Stimulated activated CD8-positive, alpha-beta memory T cell treated with anti-CD3 and anti-CD28 coated beads, Interleukin-7, amount 100 ng/mL, for 48 hours (primary cell): ENCODE measurements around the gene SLC7A5.
"Not testable (repeated sequence)": the region's sequence is repeated elsewhere in the genome, so short reads cannot be mapped to it uniquely, and the experiment has no call there.

Experiments
- DNase-seq, 2 donors: peaks; one replicate each; pipeline ENCODE4 v3.0.0-alpha.2; 2020; ENCODE audit warnings: low read depth in 1 of 2; ENCODE audit errors: extremely low read depth in 1 of 2

Gene SLC7A5

DNA sequence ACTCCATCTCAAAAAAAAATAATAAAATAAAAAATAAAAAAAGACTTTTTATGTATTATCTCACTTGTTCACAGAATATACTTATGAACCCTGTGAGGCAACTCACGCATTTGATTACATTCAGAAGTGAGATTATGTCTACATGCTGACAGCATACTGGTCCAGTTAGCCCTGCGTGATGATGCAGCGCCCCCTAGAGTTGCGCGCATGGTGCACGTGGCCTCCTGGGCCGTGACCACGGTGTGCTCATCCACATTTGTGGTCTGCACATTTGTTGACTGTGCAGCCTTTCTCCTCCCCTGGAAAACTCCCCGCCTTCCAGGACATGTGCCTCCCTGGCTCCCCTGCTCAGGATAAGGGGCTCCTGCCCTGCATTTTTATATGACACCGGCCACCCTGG, 20.5 kb upstream of the SLC7A5 start:
- DNase-seq, result not testable (repeated sequence)

GRCh38 chr16:87888346-87888745, 19.0 kb upstream of the SLC7A5 start:
- not testable (repeated sequence) for DNase-seq

DNA sequence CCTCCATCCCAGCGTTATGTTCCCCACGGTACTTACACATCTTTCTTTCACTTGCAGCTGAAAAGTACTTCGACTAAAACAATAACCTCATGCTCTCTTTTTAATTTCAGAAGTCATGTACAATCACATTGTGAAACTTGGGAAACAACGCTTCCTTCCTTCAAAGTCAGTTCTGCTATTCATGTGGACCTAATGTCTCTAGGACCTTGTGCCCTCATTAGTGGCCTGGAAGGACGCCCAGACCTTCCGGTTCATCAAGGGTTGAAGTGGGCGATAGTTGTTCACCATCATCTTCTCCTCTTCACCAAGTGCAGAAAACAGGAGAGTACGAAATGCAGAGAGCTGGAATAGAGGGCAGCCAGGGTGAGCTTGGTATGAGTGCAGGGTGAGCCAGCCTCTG, 18.6 kb upstream of the SLC7A5 start:
- DNase-seq, result not testable (repeated sequence)

DNA sequence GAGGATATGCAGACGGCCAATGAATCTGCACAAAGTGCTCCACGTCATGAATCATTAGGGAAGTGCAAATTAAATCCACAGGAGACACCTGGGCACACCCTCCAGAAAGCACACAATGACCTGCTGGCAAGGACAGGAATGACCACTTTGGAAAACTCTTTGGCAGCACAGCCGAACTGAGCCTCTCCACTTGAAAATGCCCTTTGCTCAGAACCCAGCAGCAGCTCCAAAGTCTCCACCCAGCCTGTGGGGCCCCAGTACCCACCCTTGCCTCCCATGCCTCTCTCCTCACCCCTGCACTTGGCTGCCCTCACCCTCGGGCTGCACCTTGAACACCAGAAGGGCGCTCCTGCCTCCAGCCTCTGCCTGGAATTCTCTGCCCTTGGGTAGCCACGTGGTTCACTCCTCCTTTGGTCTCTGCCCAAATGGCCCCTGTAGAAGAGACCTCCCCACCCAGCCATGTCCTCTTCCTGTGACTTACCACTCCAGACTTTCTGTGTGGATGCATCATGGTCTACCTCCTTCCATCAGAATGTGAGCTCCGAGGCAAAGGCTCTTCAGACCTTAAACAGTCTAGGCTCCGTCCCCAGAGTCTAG, 16.2 kb upstream of the SLC7A5 start:
- not testable (repeated sequence) for DNase-seq

- DNase-seq, result no peak
These were observed 13.2 kb upstream of the SLC7A5 start for GRCh38 chr16:87882436-87883019.

DNA sequence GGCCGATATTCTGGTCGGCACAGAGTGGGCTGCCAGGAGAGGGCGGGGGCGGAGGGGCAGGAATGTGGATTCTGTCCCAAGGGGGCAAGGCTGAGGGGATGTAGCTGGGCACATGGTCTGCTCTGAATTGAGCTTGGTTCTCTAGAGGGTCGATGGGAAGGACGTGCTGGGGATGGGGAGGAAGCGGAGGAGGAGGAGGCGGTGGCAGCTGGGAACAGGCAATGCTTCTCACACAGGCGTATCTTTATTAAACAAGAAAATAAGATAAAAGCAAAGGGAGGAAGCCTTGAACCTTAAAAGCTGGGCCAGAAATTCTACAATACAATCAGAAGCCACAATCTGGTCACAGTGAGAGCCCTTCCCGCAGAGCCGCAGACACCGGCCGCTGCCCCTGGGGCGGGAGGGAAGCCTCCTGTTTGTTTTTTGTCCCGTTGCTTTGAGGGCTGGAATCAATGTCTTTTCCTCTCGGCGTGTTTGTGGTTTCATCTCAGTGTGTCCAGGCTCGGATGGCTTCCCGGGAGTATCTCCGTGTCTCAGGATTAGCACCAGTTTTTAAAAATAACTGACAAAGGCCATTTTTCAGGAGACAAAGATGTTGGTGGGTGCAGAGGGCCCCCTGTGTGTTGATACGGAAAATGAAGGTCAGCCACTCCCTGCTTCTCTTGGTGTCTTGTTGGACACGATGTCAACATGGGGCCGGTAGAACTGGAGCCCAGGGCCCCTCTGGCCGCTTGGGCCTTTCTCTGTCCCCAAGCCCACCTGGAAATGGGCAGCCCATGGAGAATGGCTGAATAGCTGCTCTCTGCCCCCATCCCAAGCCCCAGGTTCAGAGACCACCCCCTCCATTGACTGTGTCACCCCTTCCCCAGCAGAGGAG, 12.3 kb upstream of the SLC7A5 start:
- DNase-seq, result no peak

GRCh38 chr16:87880117-87880696, 10.9 kb upstream of the SLC7A5 start:
- no peak for DNase-seq

DNA sequence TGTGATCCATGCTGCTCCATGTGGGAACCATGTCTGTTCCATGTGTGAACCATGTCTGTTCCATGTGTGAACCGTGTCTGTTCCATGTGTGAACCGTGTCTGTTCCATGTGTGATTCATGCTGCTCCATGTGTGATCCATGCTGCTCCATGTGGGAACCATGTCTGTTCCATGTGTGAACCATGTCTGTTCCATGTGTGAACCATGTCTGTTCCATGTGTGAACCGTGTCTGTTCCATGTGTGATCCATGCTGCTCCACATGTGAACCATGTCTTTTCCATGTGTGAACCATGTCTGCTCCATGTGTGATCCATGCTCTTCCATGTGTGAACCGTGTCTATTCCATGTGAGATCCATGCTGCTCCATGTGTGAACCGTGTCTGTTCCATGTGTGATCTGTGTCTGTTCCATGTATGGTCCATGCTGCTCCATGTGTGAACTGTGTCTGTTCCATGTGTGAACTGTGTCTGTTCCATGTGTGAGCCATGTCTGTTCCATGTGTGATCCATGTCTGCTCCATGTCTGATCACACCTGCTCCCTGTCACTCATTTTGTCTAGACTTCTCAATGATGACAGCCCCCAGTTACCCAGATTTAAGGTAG, 10.2 kb upstream of the SLC7A5 start:
- DNase-seq, result not testable (repeated sequence)

GRCh38 chr16:87878704-87879103, 9.4 kb upstream of the SLC7A5 start:
- no peak for DNase-seq

DNA sequence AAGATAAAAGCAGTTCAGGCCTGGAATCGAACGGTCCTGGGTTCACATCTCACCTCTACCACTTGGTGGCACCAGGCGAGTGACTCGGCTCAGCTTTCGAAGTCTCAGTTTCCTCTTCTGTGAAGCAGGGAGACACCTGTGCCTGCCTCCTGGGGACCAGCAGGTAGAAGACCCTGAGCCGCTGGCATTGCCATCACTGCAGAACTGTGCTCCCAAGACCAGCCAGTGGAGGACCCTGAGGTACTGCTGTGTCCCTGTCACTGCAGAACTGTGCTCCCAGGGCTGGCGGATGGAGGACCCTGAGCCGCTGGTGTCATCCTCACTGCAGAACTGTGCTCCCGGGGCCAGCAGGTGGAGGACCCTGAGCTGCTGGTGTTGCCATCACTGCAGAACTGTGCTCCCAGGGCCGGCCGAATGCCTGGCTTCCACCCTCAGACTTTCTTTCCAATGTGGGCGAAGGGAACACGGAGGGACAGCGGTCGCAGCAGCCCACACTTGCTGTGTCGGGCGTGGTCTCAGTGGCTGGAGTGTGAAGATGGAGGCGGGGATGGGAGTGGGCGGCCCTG, 8.7 kb upstream of the SLC7A5 start:
- DNase-seq, result no peak

- peak; percentile 65 to 83 for DNase-seq
These were observed 5.5 kb upstream of the SLC7A5 start for GRCh38 chr16:87874639-87875427.

DNA sequence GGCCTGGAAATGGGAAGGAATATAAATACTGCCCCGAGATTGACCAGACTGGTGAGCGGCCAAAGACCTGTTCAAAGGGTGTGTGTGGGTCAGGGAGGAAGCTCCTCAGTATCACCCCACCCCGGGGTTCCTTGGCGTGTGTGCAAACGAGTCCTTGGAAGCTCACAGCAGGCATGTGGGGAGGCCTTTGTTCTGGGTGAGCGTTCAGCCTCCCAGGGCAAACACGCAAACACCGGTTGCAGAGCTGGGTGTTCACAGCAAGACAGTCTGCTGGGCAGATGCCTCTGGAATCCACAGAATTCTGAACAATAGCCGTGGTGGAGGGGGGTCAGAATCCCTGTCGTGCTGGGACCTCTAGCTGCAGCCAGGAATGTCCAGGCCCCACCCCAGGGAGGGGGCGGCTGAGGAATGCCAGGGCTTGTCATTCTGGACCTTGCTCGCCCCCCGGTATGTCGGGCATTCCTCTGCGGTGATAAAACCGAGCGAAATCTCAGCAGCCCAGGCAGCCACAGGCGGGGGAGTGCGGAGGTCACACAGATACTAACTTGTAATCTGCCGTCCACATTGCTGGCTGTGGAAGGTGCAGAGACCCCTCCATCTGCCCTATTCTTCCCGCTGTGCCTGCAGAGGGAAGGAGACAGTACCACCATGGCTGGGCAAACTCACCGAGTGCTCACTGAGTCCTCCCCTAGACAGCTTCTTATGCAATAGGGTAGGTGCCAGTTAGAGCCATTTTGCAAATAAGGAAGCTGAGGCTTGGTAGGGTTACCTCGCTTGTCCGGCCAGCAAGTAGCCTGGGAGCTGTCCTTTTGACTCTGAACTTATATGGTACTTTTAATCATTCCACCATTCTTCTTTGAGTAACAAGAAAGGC, 1.3 kb upstream of the SLC7A5 start:
- not testable (repeated sequence) for DNase-seq

- not testable (repeated sequence) for DNase-seq
These were observed 641 bp upstream of the SLC7A5 start for GRCh38 chr16:87869879-87870417.

GRCh38 chr16:87868254-87869029, 865 bp downstream of the SLC7A5 start:
- DNase-seq, result peak in 1 of 2 donors; percentile 64

- peak in 1 of 2 donors; percentile 49 for DNase-seq
These were observed 3.3 kb downstream of the SLC7A5 start for GRCh38 chr16:87865902-87866555.

DNA sequence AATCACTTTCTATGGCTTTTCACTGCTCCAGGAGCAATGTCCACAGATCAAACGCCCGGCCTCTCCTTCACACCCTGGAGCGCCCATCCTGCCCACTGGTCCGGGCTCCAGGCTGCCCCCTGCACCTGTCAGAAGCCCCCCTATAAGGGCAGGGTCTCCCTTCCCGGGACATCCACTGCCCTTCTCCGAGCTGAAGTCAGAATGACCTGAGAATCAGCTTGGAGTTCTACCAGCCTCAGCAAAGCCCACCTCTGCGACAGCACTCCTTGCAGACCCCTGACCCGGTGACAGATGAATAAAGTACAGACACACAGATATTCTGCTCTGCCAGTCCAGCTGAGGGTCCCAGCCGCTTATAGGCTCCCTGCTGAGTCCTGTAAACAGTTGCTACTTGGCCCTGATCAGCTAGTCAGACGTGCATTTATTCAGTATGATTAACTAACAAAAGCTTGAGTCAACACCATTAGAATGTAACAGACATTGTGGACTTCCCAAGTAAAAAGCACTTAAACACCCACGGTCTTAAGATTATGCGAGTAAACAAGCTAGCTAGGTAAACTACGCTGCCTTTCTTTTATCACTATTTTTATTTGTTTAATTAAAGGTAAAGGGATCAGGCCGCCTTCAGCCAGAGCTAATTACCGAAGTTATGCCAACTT, 4.8 kb downstream of the SLC7A5 start:
- no peak for DNase-seq

GRCh38 chr16:87863327-87863635, 6.0 kb downstream of the SLC7A5 start:
- DNase-seq, result not testable (repeated sequence)
